ENCODE results near the gene NR2C1.
"Not testable (repeated sequence)": the region's sequence is repeated elsewhere in the genome, so short reads cannot be mapped to it uniquely, and the experiment has no call there.

The NR2C1 gene

GRCh38 chr12:95100264-95101190 lies 27.1 kb upstream of the NR2C1 start:
- no peak overlapping the region for H3K4me3 ChIP-seq (ENCODE audit: low read depth, low read length)
- no peak for TF ChIP-seq CTCF (IDR thresholded peaks at IDR 0.05; ENCODE audit: low read depth, low read length)
- DNase-seq (ENCODE audit: low read depth, low spot score): no peak
- in situ Hi-C loops (cut with HindIII; ENCODE audit: low sequenced_read_pairs): no loop called here

GRCh38 chr12:95099270-95099790 lies 25.9 kb upstream of the NR2C1 start:
- in situ Hi-C loops (cut with HindIII; ENCODE audit: low sequenced_read_pairs): no loop called here
- H3K4me3 ChIP-seq (ENCODE audit: low read depth, low read length): no peak overlapping the region
- no peak for TF ChIP-seq CTCF (IDR thresholded peaks at IDR 0.05; ENCODE audit: low read depth, low read length)
- DNase-seq (ENCODE audit: low read depth, low spot score): no peak

- in situ Hi-C loops (cut with HindIII; ENCODE audit: low sequenced_read_pairs): no loop called here
- peak; percentile 29 for DNase-seq (ENCODE audit: low read depth, low spot score)
- no peak overlapping the region for H3K4me3 ChIP-seq (ENCODE audit: low read depth, low read length)
- no peak for TF ChIP-seq CTCF (IDR thresholded peaks at IDR 0.05; ENCODE audit: low read depth, low read length)
Observed at GRCh38 chr12:95096852-95097251, 23.4 kb upstream of the NR2C1 start.

- no peak for TF ChIP-seq CTCF (IDR thresholded peaks at IDR 0.05; ENCODE audit: low read depth, low read length)
- DNase-seq (ENCODE audit: low read depth, low spot score): no peak
- no peak overlapping the region for H3K4me3 ChIP-seq (ENCODE audit: low read depth, low read length)
- in situ Hi-C loops (cut with HindIII; ENCODE audit: low sequenced_read_pairs): no loop called here
Observed at GRCh38 chr12:95096378-95096777, 23.0 kb upstream of the NR2C1 start.

GRCh38 chr12:95095866-95096265 lies 22.4 kb upstream of the NR2C1 start:
- in situ Hi-C loops (cut with HindIII; ENCODE audit: low sequenced_read_pairs); DNase-seq (ENCODE audit: low read depth, low spot score); H3K4me3 ChIP-seq (ENCODE audit: low read depth, low read length): not testable (repeated sequence)

- in situ Hi-C loops (cut with HindIII; ENCODE audit: low sequenced_read_pairs): no loop called here
Observed at GRCh38 chr12:95089462-95089861, 16.0 kb upstream of the NR2C1 start.

More at GRCh38 chr12:95089462-95089861, 16.0 kb upstream of the NR2C1 start:
- DNase-seq (ENCODE audit: low read depth, low spot score): no peak
- H3K4me3 ChIP-seq (ENCODE audit: low read depth, low read length): no peak overlapping the region
- no peak for TF ChIP-seq CTCF (IDR thresholded peaks at IDR 0.05; ENCODE audit: low read depth, low read length)

Data from astrocyte of the spinal cord (primary cell).